ENCODE data around the gene CYTH2.

CYTH2 gene

DNA sequence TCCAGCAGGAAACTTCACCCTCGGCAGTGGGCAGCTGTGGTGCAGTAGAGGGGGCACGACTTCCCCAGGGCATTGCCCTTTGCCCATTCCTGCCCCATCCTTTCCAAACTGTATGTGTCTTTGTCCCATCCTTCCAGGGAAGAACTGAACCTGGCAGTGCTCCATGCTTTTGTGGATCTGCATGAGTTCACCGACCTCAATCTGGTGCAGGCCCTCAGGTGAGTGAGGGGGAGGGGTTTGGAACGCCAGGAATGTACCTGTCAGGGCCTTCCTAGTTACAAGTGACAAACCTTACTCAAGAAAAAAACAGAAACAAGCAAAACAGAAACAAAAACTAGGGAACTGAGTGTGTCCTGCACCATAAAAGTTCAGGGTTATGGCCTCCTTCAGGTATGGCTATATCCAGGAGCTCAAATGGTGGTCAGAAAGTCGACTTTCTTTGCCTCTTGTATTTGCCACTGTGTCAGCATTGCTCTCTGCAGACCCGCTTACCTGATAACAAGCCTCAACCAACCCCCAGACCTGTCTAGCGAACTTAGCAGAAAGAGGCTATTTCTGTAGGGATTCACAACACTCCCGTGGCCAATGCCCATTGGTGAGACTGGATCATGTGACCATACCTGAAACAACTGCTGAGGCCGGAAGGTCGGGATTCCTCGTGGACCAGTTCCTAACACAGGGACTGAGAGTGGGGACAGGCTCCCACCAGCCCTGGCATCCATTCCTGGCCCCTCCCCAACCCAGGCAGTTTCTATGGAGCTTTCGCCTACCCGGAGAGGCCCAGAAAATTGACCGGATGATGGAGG lies 4.2 kb downstream of the CYTH2 start:
- ChIA-PET POLR2A (interaction anchor here (0.9 to 1.2 kb wide), 2 partner anchors 20 to 29 kb away, joined by 4 to 5 read pairs; no protein-coding TSS in a partner anchor), CTCF (interaction anchor here (0.5 to 3.4 kb wide), 5 partner anchors 14 to 115 kb away, joined by 3 to 18 read pairs (median 3); partner anchors contain the start of gene KDELR1)
- TF ChIP-seq ZNF214 (tag by site-specific recombination; IDR thresholded peaks at IDR 0.05; ENCODE audit: borderline replicate concordance) = no peak
- TF ChIP-seq ZNF768 (tag by site-specific recombination; IDR thresholded peaks at IDR 0.05) = no peak
- H3K4me1 ChIP-seq (ENCODE audit: control insufficient read depth, insufficient read depth, low read length) = peaks cover 7% of the 10 kb centered on the region
- no peaks in the 10 kb centered on the region for H3K9me3 ChIP-seq (ENCODE audit: control insufficient read depth, insufficient read depth, low read depth, low read length)
- no peak overlapping the region for H3K4me3 ChIP-seq (ENCODE audit: low read depth, low read length)
- no peak overlapping the region for H3K27ac ChIP-seq (ENCODE audit: extremely low read depth, low read depth, low read length)
- peaks cover 43 to 77% of the 10 kb centered on the region in 2 experiments for H3K36me3 ChIP-seq (ENCODE audit: control insufficient read depth in 2 of 2, insufficient read depth in 1 of 2, low read length in 2 of 2)

DNA sequence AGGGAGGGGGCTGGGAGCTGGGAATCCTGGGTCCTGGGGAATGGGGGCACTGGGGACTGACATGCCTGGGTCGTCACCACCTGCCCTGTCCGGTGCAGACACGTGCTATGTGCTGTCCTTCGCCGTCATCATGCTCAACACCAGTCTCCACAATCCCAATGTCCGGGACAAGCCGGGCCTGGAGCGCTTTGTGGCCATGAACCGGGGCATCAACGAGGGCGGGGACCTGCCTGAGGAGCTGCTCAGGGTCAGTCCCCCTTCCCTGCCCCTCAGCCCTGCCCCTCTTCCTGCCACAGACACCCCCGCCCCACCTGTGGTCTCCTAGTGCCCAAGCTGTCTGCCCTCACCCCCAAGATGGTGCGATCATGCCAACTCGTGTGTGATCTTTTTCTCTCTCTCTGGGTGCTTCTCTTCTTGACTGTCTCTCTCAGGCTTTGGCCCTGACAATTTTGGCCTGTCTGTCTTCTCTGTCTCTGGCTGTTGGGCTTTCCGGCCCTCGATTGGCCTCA lies 5.0 kb downstream of the CYTH2 start:
- CTCF ChIA-PET = interaction anchor here (0.9 to 3.4 kb wide), 4 partner anchors 14 to 114 kb away, joined by 3 to 18 read pairs (median 3); partner anchors contain the start of gene KDELR1
- peaks cover 43 to 81% of the 10 kb centered on the region in 2 experiments for H3K36me3 ChIP-seq (ENCODE audit: control insufficient read depth in 2 of 2, insufficient read depth in 1 of 2, low read length in 2 of 2)

More for the DNA sequence above, 5.0 kb downstream of the CYTH2 start:
- Histone ChIP-seq H3K4me3 (ENCODE audit: low read depth, low read length) (no peak overlapping the region), H3K4me1 (ENCODE audit: control insufficient read depth, insufficient read depth, low read length) (peaks cover 4% of the 10 kb centered on the region), H3K9me3 (ENCODE audit: control insufficient read depth, insufficient read depth, low read depth, low read length) (no peaks in the 10 kb centered on the region), H3K27ac (ENCODE audit: extremely low read depth, low read depth, low read length) (0 out of 2 replicates have a peak overlapping the region, but pooled peaks have one; percentile 24)
- TF ChIP-seq ZNF555 (tag by site-specific recombination; conservative IDR thresholded peaks at IDR 0.05) (no peak), ZNF157 (tag by site-specific recombination; IDR thresholded peaks at IDR 0.05) (no peak), ZBTB1 (tag by site-specific recombination; IDR thresholded peaks at IDR 0.05) (no peak), ZNF354C (tag by site-specific recombination; IDR thresholded peaks at IDR 0.05; ENCODE audit: borderline replicate concordance, low read depth) (no peak), ZNF837 (tag by site-specific recombination; IDR thresholded peaks at IDR 0.05) (no peak), WT1 (tag by site-specific recombination; IDR thresholded peaks at IDR 0.05) (no peak), ZBTB48 (tag by site-specific recombination; IDR thresholded peaks at IDR 0.05) (no peak), RBAK (tag by site-specific recombination; IDR thresholded peaks at IDR 0.05) (no peak), ZNF660 (tag by site-specific recombination; IDR thresholded peaks at IDR 0.05) (no peak), ZNF433 (tag by site-specific recombination; IDR thresholded peaks at IDR 0.05; ENCODE audit: low read depth) (no peak), ZNF19 (tag by site-specific recombination; IDR thresholded peaks at IDR 0.05; ENCODE audit: low read depth) (no peak), KLF9 (tag by site-specific recombination; IDR thresholded peaks at IDR 0.05; ENCODE audit: low read depth) (no peak), ZSCAN23 (tag by site-specific recombination; IDR thresholded peaks at IDR 0.05) (no peak), ZBTB8A (tag by site-specific recombination; IDR thresholded peaks at IDR 0.05) (no peak), ZNF747 (tag by site-specific recombination; IDR thresholded peaks at IDR 0.05) (no peak), GLIS2 (tag by site-specific recombination; IDR thresholded peaks at IDR 0.05) (no peak)
- TF ChIP-seq, protein P1, sequence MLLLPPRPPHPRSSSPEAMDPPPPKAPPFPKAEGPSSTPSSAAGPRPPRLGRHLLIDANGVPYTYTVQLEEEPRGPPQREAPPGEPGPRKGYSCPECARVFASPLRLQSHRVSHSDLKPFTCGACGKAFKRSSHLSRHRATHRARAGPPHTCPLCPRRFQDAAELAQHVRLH (tag by site-specific recombination; IDR thresholded peaks at IDR 0.05) = no peak
- TF ChIP-seq, protein P2, sequence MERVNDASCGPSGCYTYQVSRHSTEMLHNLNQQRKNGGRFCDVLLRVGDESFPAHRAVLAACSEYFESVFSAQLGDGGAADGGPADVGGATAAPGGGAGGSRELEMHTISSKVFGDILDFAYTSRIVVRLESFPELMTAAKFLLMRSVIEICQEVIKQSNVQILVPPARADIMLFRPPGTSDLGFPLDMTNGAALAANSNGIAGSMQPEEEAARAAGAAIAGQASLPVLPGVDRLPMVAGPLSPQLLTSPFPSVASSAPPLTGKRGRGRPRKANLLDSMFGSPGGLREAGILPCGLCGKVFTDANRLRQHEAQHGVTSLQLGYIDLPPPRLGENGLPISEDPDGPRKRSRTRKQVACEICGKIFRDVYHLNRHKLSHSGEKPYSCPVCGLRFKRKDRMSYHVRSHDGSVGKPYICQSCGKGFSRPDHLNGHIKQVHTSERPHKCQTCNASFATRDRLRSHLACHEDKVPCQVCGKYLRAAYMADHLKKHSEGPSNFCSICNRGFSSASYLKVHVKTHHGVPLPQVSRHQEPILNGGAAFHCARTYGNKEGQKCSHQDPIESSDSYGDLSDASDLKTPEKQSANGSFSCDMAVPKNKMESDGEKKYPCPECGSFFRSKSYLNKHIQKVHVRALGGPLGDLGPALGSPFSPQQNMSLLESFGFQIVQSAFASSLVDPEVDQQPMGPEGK (tag by site-specific recombination; IDR thresholded peaks at IDR 0.05) = no peak
- TF ChIP-seq, protein P3, sequence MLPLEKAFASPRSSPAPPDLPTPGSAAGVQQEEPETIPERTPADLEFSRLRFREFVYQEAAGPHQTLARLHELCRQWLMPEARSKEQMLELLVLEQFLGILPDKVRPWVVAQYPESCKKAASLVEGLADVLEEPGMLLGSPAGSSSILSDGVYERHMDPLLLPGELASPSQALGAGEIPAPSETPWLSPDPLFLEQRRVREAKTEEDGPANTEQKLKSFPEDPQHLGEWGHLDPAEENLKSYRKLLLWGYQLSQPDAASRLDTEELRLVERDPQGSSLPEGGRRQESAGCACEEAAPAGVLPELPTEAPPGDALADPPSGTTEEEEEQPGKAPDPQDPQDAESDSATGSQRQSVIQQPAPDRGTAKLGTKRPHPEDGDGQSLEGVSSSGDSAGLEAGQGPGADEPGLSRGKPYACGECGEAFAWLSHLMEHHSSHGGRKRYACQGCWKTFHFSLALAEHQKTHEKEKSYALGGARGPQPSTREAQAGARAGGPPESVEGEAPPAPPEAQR (tag by site-specific recombination; IDR thresholded peaks at IDR 0.05) = no peak
- TF ChIP-seq, protein P4, sequence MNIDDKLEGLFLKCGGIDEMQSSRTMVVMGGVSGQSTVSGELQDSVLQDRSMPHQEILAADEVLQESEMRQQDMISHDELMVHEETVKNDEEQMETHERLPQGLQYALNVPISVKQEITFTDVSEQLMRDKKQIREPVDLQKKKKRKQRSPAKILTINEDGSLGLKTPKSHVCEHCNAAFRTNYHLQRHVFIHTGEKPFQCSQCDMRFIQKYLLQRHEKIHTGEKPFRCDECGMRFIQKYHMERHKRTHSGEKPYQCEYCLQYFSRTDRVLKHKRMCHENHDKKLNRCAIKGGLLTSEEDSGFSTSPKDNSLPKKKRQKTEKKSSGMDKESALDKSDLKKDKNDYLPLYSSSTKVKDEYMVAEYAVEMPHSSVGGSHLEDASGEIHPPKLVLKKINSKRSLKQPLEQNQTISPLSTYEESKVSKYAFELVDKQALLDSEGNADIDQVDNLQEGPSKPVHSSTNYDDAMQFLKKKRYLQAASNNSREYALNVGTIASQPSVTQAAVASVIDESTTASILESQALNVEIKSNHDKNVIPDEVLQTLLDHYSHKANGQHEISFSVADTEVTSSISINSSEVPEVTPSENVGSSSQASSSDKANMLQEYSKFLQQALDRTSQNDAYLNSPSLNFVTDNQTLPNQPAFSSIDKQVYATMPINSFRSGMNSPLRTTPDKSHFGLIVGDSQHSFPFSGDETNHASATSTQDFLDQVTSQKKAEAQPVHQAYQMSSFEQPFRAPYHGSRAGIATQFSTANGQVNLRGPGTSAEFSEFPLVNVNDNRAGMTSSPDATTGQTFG (tag by site-specific recombination; IDR thresholded peaks at IDR 0.05; ENCODE audit: borderline replicate concordance) = no peak
- POLR2A ChIA-PET = interaction anchor here (0.9 kb wide), 1 partner anchor 19 kb away, joined by 4 read pairs; no protein-coding TSS in a partner anchor

All from HEK293 (cell line).